Activated CD8-positive, alpha-beta memory T cell treated with anti-CD3 and anti-CD28 coated beads, Interleukin-2, amount 50 U/mL, for 48 hours (primary cell): ENCODE results near the gene PAXX.

ENCODE experiments used
- DNase-seq: peaks from one replicate; pipeline ENCODE4 v3.0.0-alpha.2; 2020

PAXX gene

DNA sequence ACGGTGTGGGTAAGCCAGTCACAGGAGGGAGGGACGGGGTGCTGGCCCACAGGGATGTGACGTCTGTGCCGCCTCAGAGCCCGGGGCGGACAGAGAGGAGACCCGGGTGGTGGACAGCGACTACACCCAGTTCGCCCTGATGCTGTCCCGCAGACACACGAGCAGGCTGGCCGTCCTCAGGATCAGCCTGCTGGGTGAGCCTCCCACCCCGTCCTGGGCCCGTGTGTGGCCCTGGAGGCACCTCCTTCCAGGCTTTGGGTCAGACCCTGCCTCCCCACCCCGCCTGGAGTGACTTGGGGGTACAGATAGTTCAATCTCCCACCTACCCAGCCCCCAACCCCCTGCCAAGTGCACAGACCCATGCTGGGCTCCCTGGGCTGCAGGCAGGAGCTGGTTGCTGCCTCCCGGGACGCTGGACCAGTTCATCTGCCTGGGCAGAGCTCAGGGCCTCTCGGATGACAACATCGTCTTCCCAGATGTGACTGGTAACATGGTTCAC lies 38.4 kb upstream of the PAXX start:
- no peak for DNase-seq

DNA sequence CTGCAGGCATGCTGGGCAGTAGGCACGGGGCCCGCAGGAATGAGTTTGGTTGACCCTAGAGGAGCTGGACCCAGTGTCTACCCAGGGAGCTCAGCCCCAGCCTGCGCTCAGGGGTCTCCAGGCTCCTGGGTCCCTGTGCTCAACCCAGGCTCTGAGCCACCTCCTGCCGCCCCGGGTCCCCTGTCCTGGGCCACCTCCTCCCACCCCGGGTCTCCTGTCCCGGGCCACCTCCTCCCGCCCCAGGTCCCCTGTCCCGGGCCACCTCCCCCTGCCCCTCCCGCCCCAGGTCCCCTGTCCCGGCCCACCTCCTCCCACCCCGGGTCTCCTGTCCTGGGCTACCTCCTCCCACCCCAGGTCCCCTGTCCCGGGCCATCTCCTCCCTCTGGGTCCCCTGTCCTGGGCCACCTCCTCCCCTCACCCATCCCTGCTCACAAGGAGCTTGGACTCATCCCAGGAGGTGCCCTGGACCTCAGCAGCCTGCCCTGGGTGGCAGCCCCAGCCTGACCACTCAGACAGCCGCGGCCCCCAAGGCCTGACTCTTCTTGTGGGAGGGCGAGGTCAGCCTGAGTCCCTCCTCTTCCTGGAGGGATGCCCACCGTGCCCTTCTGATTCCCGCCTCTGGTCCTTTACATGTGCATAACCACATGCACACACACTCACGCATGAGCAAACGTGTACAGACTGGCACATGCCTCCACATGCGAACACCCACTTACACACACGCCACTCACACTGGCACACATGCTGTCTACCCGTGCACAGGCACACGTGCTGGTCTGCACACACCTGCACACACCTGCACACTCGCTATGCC lies 37.7 kb upstream of the PAXX start:
- DNase-seq = no peak

DNA sequence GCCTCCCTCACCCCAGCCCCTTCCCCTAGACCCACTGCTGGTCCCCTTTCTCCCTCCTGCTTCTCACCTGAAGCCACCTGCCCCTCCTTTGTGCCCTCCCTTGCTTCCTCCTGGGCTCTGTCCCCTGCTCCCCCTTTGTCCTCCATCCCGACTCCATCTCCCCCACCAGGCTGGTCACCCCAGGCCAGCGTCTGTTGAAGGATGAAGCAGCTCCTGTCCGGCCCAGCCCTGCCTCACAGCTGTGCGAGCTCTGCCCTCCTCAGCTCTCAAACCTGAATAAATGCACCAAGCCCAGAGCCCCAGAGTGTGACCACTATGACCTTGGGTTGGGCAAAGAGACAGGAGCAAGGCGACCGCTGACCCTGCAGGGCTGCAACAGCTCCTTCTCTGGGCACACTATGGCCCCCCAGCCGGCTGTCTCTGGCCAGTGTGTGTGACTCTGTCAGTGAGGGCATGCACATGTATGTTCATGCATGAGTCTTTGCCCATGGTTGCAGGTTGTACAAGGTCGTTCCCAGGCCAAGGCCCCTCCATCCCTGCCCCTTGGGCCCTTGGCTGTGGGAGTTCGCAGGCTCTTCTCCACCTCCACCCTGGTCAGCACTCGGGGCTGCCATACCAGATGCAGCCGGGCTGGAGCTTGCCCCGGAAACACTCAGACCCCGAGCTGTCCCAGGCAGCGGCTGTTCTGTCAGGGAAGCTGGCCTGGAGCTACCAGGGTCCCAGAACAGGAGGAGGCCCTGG lies 36.9 kb upstream of the PAXX start:
- DNase-seq = no peak

DNA sequence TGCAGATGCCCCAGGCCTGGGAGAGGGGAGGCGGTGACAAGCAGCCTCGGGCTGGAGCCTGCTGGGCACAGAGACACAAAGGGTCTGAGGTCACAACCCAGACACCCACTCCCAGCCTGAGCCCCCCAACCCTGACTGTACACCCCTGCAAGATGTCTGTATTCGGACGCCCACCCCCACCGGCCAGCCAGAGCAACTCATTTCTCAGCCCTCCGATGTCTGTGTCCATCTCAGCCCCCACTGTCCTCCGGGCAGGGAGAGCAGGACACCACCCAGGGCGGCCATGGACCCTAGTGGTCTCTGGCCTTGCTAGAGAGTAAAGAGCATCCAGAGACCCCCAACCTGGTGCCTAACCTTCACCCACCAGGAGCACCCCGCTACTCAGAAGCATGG lies 36.3 kb upstream of the PAXX start:
- no peak for DNase-seq

GRCh38 chr9:136956604-136957003 lies 35.6 kb upstream of the PAXX start:
- DNase-seq = no peak

GRCh38 chr9:136957461-136957860 lies 34.8 kb upstream of the PAXX start:
- DNase-seq = no peak

- no peak for DNase-seq
Measured at GRCh38 chr9:136957901-136958300, 34.3 kb upstream of the PAXX start.

DNA sequence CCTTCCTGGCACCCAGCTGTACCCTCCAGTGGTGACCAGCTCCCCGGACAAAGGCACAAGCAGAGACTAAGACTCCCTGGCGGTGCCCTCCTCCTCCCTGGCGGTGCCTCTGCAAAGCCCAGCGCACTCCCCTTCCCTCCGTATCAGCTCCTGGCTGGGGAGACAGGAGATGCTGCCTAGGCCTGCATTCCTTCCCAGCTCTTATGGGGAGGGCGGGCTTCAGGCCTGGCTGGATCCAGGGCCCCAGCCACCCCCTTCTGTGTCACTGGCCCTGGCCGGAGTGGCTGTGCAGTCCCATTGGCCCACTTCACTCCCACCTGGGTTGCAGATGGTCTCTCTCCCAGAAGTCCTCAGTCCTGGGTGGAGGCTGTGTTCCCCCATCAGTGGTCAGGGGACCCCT lies 33.7 kb upstream of the PAXX start:
- no peak for DNase-seq

- DNase-seq = no peak
Measured at GRCh38 chr9:136958898-136959850, 33.0 kb upstream of the PAXX start.

DNA sequence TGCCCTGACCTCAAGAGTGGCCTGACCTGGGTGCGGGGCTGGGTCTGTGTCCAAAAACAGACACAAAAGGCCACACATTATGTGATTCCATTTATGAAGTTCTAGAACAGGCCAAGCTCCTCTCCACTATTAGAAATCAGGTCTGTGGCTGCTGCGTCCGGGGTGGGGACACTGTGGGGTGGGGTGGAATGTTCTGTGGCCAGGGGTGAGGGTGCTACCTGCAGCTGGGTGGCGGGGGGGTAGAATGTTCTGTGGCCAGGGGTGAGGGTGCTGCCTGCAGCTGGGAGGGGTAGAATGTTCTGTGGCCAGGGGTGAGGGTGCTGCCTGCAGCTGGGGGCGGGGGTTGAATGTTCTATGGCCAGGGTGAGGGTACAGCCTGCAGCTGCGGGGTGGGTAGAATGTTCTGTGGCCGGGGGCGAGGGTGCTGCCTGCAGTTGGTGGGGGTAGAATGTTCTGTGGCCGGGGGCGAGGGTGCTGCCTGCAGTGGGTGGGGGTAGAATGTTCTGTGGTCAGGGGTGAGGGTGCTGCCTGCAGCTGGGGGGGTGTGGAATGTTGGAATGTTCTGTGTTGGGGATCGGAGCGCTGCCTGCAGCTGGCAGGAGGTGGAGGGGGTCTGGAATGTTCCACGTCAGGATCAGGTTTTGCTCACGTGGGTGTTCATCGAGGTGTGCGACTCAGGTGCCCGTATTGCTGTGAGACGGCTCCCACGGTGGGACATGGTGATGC lies 31.8 kb upstream of the PAXX start:
- no peak for DNase-seq

DNA sequence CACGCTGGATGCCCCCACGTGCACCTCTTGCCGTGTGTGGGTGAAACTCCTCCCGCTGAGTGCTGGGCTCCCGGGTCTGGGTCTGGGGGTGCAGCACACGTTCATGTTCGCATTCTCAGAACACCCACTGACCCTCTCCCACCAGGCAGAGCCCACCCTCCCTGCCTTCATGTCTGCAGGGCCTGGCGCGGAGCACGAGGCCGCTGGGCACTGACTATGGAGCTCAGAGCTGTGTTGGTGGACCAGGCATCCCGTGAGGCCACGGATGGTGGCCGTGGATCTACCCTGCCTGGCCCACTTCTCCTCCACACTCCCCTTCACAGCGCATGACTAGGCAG lies 31.3 kb upstream of the PAXX start:
- no peak for DNase-seq

- no peak for DNase-seq
Measured at GRCh38 chr9:136961279-136962065, 30.8 kb upstream of the PAXX start.

DNA sequence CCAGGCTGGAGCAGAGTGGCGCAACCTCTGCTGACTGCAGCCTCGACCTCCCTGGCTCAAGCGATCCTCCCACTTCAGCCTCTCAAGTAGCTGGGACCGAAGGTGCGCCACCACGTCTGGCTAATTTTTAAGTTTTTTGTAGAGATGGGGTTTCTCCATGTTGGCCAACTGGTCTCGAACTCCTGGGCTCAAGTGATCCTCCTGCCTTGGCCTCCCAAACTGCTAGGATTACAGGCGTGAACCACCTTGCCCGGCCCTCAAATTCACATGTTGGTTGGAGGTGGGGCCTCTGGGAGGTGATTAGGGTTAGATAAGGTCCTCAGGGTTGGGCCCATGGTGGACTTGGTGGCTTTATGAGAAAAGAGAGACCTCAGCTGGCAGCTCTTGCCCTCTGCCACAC lies 30.1 kb upstream of the PAXX start:
- DNase-seq = no peak

GRCh38 chr9:136962701-136963248 lies 29.4 kb upstream of the PAXX start:
- no peak for DNase-seq

- no peak for DNase-seq
Measured at GRCh38 chr9:136963341-136963740, 28.9 kb upstream of the PAXX start.

DNA sequence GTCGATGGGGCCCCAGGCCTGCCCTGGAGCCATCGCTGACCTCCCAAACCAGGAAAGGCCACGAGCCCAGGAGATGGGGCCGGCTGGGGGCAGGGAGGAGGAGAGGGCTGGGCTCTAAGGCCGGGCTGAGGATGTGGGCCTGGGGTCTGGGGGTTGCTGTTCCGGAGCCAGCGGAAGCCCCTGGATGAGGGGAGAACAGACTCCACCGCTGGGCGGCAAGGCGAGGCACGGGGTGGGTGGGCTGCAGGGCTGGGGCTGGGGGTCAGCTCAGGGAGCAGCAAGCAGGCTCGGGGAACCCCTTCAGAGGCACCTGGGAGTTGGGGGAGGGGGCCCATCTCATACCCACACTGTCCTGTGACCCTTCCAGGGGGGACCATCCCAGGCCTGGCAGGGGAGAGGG lies 28.5 kb upstream of the PAXX start:
- DNase-seq = no peak

DNA sequence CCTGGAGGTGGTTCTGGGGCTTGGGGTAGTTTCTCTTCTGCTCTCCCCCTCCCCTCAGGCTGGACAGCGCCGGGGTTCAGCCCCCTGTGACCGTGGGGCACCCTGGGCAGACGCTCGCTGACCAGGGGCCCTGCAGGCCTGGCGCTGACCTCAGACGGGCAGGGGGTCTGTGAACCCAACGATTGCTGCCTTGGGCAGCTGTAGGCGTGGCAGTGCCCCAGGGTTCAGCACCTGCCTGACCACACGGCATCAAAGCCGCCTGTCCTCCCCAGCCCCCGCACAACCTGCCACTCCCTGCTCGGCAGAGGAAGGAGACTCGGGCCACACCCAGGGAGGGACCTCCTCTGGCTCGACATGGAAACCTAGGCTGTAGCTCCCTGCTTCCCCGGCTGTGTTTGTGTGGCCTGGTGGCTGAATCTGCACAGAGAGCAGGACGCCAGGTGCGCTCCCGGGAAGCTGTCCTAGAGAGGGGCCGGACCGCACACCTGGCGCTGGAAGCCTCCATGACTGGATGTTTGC lies 28.0 kb upstream of the PAXX start:
- DNase-seq = no peak

DNA sequence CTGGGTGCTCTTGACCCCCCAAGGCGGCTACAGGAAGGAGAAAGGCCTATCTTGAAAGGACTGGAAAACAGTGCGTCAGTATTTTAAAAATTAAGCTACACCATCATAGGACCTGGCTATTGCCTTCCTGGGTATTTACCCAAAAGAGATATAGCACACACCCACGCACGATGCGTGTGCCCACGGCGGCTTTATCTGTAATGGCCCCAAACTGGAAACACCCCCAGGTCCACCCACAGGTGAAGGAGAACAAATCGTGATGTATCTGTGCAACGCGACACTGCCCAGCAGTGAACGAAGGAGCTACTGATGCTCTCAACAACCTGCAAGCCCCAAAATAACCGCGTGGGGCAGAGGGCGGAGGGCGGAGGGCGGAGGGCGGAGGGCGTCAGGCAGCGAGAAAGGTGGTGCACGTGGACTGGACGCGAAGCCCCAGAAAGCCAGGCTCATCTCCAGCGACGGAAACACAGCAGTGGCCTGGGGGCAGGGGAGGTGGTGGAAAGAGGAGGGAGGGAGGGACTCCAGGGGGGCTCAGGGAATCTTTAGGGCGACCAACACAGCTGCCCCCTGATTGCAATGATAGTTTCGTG lies 27.3 kb upstream of the PAXX start:
- DNase-seq = no peak

- DNase-seq = no peak
Measured at GRCh38 chr9:136965771-136966484, 26.3 kb upstream of the PAXX start.
